AG09319 (cell line): Measurements from ENCODE around the gene ACOT13.
"Not testable (repeated sequence)": the region's sequence is repeated elsewhere in the genome, so short reads cannot be mapped to it uniquely, and the experiment has no call there.

Experiments
- DNase-seq: peaks from one replicate; pipeline ENCODE4 v3.0.0-alpha.2; 2010; ENCODE audit warnings: low read depth; ENCODE audit errors: extremely low read depth
- CTCF ChIP-seq: IDR thresholded peaks from 2 replicates; pipeline ENCODE4 v1.5.1; 2011; ENCODE audit warnings: low read depth, mild to moderate bottlenecking, inconsistent platforms, low read length, moderate library complexity

ACOT13 gene

GRCh38 chr6:24636681-24637080 lies 30.2 kb upstream of the ACOT13 start:
- no peak for TF ChIP-seq CTCF
- DNase-seq = no peak

GRCh38 chr6:24640166-24640565 lies 26.7 kb upstream of the ACOT13 start:
- TF ChIP-seq CTCF = no peak
- no peak for DNase-seq

GRCh38 chr6:24640631-24641030 lies 26.2 kb upstream of the ACOT13 start:
- not testable (repeated sequence) for DNase-seq

- TF ChIP-seq CTCF = no peak
- DNase-seq = no peak
These were observed 24.8 kb upstream of the ACOT13 start for GRCh38 chr6:24642061-24642460.

GRCh38 chr6:24643920-24644319 lies 23.0 kb upstream of the ACOT13 start:
- DNase-seq = no peak
- no peak for TF ChIP-seq CTCF

GRCh38 chr6:24644377-24644776 lies 22.5 kb upstream of the ACOT13 start:
- no peak for DNase-seq
- TF ChIP-seq CTCF = no peak

GRCh38 chr6:24646771-24647170 lies 20.1 kb upstream of the ACOT13 start:
- DNase-seq = no peak
- TF ChIP-seq CTCF = no peak

- no peak for TF ChIP-seq CTCF
- DNase-seq = no peak
These were observed 18.6 kb upstream of the ACOT13 start for GRCh38 chr6:24648276-24648675.
